ENCODE data around the gene SCEL. TPM values are rescaled to one million over a fixed set of nuclear protein-coding genes. Genes with fewer than 3 reads are reported as not detected.

Gene SCEL
- total RNA-seq, 3 donors from 2014 or later (not counting 1 experiment from before 2014, with no cell fraction given) = not detected

DNA sequence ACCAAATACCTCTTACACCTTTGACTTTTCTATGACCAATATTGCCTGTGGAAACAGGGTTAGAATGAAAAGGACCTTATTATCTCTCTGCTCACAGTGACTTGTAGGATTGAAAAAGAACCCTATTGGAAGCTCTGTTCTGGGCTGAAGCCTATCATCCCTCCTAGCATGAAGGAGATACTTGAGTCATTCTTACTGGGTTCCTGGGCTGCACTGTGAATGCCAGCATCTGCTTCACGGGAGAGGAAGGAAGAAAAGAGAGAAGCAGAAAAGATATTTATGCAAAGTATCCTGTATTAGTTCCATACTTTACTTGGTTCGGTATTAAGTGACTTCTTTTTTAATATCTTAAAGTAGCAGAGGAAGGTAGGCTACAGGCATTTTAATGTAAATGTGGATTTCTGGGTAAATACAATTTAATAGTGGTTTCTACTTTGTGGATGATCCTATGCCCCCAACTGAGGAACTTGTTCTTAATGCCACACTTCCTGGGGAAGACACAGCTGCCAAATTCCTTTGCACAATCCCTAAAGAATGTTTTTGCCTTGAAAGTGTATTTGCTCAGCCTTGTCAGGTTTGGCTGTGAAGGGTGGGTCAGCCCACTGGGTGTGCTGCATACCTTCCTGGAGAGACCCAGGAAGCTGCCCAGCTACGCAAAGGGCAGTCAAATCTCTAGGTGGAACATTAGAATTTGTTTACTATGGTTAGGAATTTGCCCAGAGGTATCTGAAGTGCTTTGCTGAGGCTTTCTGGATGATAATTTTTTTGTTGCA, 13.7 kb upstream of the SCEL start:
- H3K9me3 ChIP-seq (ENCODE audit: control insufficient read depth, insufficient read depth, low read length) = no peaks in the 10 kb centered on the region
- ATAC-seq = no peak
- intact Hi-C loops (cut with micrococcal nuclease) = no loop called here
- Mint-ChIP-seq H3K9me3 (no peaks in the 10 kb centered on the region), H3K4me3 (no peak overlapping the region), H3K36me3 (no peaks in the 10 kb centered on the region), H3K4me1 (no peaks in the 10 kb centered on the region), H3K27me3 (ENCODE audit: low read depth in 2 of 2) (peaks cover 6 to 30% of the 10 kb centered on the region in 2 donors), H3K27ac (no peak overlapping the region)
- H3K27me3 ChIP-seq (ENCODE audit: control insufficient read depth, insufficient read depth, low read length) = no peaks in the 10 kb centered on the region
- no peak overlapping the region for H3K27ac ChIP-seq (ENCODE audit: low read length)
- no peaks in the 10 kb centered on the region for H3K36me3 ChIP-seq (ENCODE audit: control insufficient read depth, insufficient read depth, low read length)
- H3K4me3 ChIP-seq (ENCODE audit: low read length) = no peak overlapping the region
- TF ChIP-seq, protein P1, sequence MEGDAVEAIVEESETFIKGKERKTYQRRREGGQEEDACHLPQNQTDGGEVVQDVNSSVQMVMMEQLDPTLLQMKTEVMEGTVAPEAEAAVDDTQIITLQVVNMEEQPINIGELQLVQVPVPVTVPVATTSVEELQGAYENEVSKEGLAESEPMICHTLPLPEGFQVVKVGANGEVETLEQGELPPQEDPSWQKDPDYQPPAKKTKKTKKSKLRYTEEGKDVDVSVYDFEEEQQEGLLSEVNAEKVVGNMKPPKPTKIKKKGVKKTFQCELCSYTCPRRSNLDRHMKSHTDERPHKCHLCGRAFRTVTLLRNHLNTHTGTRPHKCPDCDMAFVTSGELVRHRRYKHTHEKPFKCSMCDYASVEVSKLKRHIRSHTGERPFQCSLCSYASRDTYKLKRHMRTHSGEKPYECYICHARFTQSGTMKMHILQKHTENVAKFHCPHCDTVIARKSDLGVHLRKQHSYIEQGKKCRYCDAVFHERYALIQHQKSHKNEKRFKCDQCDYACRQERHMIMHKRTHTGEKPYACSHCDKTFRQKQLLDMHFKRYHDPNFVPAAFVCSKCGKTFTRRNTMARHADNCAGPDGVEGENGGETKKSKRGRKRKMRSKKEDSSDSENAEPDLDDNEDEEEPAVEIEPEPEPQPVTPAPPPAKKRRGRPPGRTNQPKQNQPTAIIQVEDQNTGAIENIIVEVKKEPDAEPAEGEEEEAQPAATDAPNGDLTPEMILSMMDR (IDR thresholded peaks at IDR 0.05) = no peak
- DNase-seq = no peak
- H3K4me1 ChIP-seq (ENCODE audit: control insufficient read depth, insufficient read depth, low read length) = no peaks in the 10 kb centered on the region
- WGBS (ENCODE audit: insufficient coverage) = 78% methylated on average over 2 of the region's 3 CpGs

DNA sequence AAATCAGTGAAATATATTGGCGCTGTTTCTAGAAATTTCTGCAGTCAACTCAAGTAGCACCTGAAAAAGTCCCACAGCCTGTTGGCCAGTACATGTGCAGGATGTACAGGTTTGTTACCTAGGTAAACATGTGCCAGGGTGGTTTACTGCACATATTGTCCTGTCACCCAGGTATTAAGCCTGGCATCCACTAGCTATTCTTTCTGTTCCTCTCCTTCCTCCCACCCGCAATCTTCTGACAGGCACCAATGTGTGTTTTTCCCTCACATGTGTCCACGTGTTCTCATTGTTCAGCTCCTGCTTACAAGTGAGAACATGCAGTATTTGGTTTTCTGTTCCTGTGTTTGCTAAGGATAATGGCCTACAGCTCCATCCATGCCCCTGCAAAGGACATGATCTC, 13.1 kb upstream of the SCEL start:
- DNase-seq (no peak), ATAC-seq (no peak)
- H3K27me3 ChIP-seq (ENCODE audit: control insufficient read depth, insufficient read depth, low read length) = no peaks in the 10 kb centered on the region
- H3K27me3 Mint-ChIP-seq (ENCODE audit: low read depth in 2 of 2) = peaks cover 9 to 35% of the 10 kb centered on the region in 2 donors
- TF ChIP-seq, protein P1 (IDR thresholded peaks at IDR 0.05) = no peak
- intact Hi-C loops (cut with micrococcal nuclease) = no loop called here
- H3K4me3 Mint-ChIP-seq = no peak overlapping the region
- WGBS (ENCODE audit: insufficient coverage) = 96% methylated on average over 3 of the region's 3 CpGs
- H3K4me3 ChIP-seq (ENCODE audit: low read length) = no peak overlapping the region
- no peaks in the 10 kb centered on the region for H3K36me3 Mint-ChIP-seq
- no peak overlapping the region for H3K27ac Mint-ChIP-seq
- no peaks in the 10 kb centered on the region for H3K4me1 Mint-ChIP-seq
- H3K9me3 ChIP-seq (ENCODE audit: control insufficient read depth, insufficient read depth, low read length) = no peaks in the 10 kb centered on the region
- no peaks in the 10 kb centered on the region for H3K9me3 Mint-ChIP-seq
- no peaks in the 10 kb centered on the region for H3K36me3 ChIP-seq (ENCODE audit: control insufficient read depth, insufficient read depth, low read length)
- no peaks in the 10 kb centered on the region for H3K4me1 ChIP-seq (ENCODE audit: control insufficient read depth, insufficient read depth, low read length)
- H3K27ac ChIP-seq (ENCODE audit: low read length) = no peak overlapping the region

DNA sequence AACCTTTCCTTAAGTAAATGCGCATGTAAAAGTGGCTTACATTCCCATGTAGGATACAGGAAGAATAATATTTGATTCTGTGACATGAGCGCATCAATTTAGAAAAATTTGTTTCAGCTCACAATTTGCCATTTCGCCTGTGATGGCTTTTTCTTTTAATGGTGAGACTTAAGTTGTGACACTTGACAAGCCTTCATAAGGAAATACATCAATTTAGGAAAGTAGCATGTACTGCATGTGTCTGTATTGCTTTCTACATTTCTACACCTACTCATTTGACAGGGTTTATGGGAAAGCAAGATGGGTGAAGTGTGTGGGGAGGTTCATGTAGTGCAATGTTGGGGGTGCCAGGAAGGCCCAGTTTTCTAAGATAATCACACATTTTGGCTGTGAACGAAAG, 12.1 kb upstream of the SCEL start:
- H3K27me3 ChIP-seq (ENCODE audit: control insufficient read depth, insufficient read depth, low read length) = no peaks in the 10 kb centered on the region
- no peak overlapping the region for H3K4me3 ChIP-seq (ENCODE audit: low read length)
- DNase-seq (no peak), ATAC-seq (no peak)
- no peaks in the 10 kb centered on the region for H3K9me3 Mint-ChIP-seq
- H3K4me1 Mint-ChIP-seq = no peaks in the 10 kb centered on the region
- no peaks in the 10 kb centered on the region for H3K36me3 ChIP-seq (ENCODE audit: control insufficient read depth, insufficient read depth, low read length)
- H3K27me3 Mint-ChIP-seq (ENCODE audit: low read depth in 2 of 2) = peaks cover 12 to 35% of the 10 kb centered on the region in 2 donors
- H3K27ac ChIP-seq (ENCODE audit: low read length) = no peak overlapping the region
- no peaks in the 10 kb centered on the region for H3K4me1 ChIP-seq (ENCODE audit: control insufficient read depth, insufficient read depth, low read length)
- 90% methylated on average over 4 of the region's 4 CpGs for WGBS (ENCODE audit: insufficient coverage)
- H3K9me3 ChIP-seq (ENCODE audit: control insufficient read depth, insufficient read depth, low read length) = no peaks in the 10 kb centered on the region
- H3K27ac Mint-ChIP-seq = no peak overlapping the region
- no peak overlapping the region for H3K4me3 Mint-ChIP-seq
- H3K36me3 Mint-ChIP-seq = no peaks in the 10 kb centered on the region
- TF ChIP-seq, protein P1 (IDR thresholded peaks at IDR 0.05) = no peak
- intact Hi-C loops (cut with micrococcal nuclease) = no loop called here

Measured in natural killer cell (primary cell).